A673 (cell line): ENCODE results near the gene CDK14.

Source experiments
- CTCF ChIP-seq: fragments of 300-800, 200-600 bp; sonication (generic); conservative IDR thresholded peaks from 2 replicates; pipeline ENCODE4 v1.5.1; 2017; ENCODE audit warnings: low read depth, mild to moderate bottlenecking, antibody characterized with exemption, low read length, moderate library complexity, mixed read lengths
- EZH2 ChIP-seq: fragments of 200-600 bp; sonication (generic); IDR thresholded peaks from 2 replicates; pipeline ENCODE4 v1.6.1; 2017; ENCODE audit warnings: borderline replicate concordance, low read depth, mild to moderate bottlenecking, mixed read lengths, antibody characterized with exemption, low read length; ENCODE audit not compliant: poor library complexity, severe bottlenecking

GRCh38 chr7:91045606-91046005 is 449.5 kb downstream of the CDK14 start:
- TF ChIP-seq CTCF (no peak), EZH2 (no peak)
